CD1c-positive myeloid dendritic cell (primary cell): ENCODE data around the gene CSF3R.

ENCODE experiments used
- DNase-seq: peaks from one replicate; pipeline ENCODE4 v3.0.0-alpha.2; 2016; ENCODE audit errors: extremely low spot score

Gene CSF3R

GRCh38 chr1:36482724-36483388 lies at the start of gene CSF3R:
Gene CSF3R, minus strand, starts transcription at chr1:36482913. Its CDS starts 3,417 bp downstream, at chr1:36479496.
- peak; percentile 65 for DNase-seq

- DNase-seq: no peak
Measured at GRCh38 chr1:36531833-36532232, 49.1 kb upstream of the CSF3R start.

GRCh38 chr1:36530791-36531190 lies 48.1 kb upstream of the CSF3R start:
- DNase-seq: no peak

- DNase-seq: no peak
Measured at GRCh38 chr1:36530261-36530660, 47.5 kb upstream of the CSF3R start.

- no peak for DNase-seq
Measured at GRCh38 chr1:36529769-36530260, 47.1 kb upstream of the CSF3R start.

GRCh38 chr1:36528361-36529349 lies 45.9 kb upstream of the CSF3R start:
- no peak for DNase-seq

- no peak for DNase-seq
Measured at GRCh38 chr1:36525166-36525565, 42.5 kb upstream of the CSF3R start.

- DNase-seq: no peak
Measured at GRCh38 chr1:36524359-36525062, 41.8 kb upstream of the CSF3R start.

GRCh38 chr1:36523850-36524249 lies 41.1 kb upstream of the CSF3R start:
- peak; percentile 10 for DNase-seq

GRCh38 chr1:36523230-36523495 lies 40.5 kb upstream of the CSF3R start:
- DNase-seq: no peak

- no peak for DNase-seq
Measured at GRCh38 chr1:36522461-36523229, 39.9 kb upstream of the CSF3R start.

- DNase-seq: no peak
Measured at GRCh38 chr1:36522021-36522420, 39.3 kb upstream of the CSF3R start.

- no peak for DNase-seq
Measured at GRCh38 chr1:36520771-36521420, 38.2 kb upstream of the CSF3R start.

GRCh38 chr1:36520056-36520455 lies 37.3 kb upstream of the CSF3R start:
- no peak for DNase-seq

GRCh38 chr1:36517011-36517771 lies 34.5 kb upstream of the CSF3R start:
- peak; percentile 6 for DNase-seq

GRCh38 chr1:36516372-36517010 lies 33.8 kb upstream of the CSF3R start:
- DNase-seq: peak; percentile 73

GRCh38 chr1:36515315-36516138 lies 32.8 kb upstream of the CSF3R start:
- peak; percentile 33 for DNase-seq

GRCh38 chr1:36514501-36514900 lies 31.8 kb upstream of the CSF3R start:
- DNase-seq: no peak
